GM12878 (cell line): ENCODE results near the gene SEMA4D. TPM values are rescaled to one million over a fixed set of nuclear protein-coding genes. Genes with fewer than 3 reads are reported as not detected.

ENCODE experiments used
- ATAC-seq: fragments of 200-7000 bp; cut with Tn5 transposase; 3 replicates; pipeline ENCODE4 v1.9.1; 2020; ENCODE audit warnings: mild to moderate bottlenecking, moderate library complexity
- BruUV-seq: library from RNA; stranded (reverse); fragments of 400-500 nt; replicated peaks from 2 replicates; lab custom pipeline; 2021; lab: Mats Ljungman, UMichigan
- CTCF ChIA-PET: fragments of 300-600 bp; sonication (Branson Sonifier 250); formaldehyde crosslinking; extraction: SDS; loops from one replicate; lab custom pipeline; 2021; ENCODE audit warnings: inconsistent platforms; lab: Yijun Ruan, JAX
- POLR2A ChIA-PET: fragments of 350-600 bp; formaldehyde crosslinking; extraction: SDS; loops from one replicate; lab custom pipeline; 2021; ENCODE audit warnings: inconsistent platforms; lab: Charles Lee
- RAD21 ChIA-PET: fragments of 300-600 bp; sonication (Branson Sonifier 250); formaldehyde crosslinking; loops from one replicate; lab custom pipeline; 2023; ENCODE audit warnings: antibody characterized with exemption; ENCODE audit not compliant: unreplicated experiment; lab: Charles Lee
- SMC1A ChIA-PET: fragments of 300-600 bp; sonication (Branson Sonifier 250); formaldehyde crosslinking; loops from one replicate; lab custom pipeline; 2023; ENCODE audit not compliant: unreplicated experiment, uncharacterized antibody; lab: Charles Lee
- DNase-seq: peaks from one replicate; pipeline ENCODE4 v3.0.0-alpha.2; 2011; ENCODE audit warnings: low read depth, low spot score
- FAIRE-seq: peaks from 3 replicates; lab custom pipeline; 2011; peaks lifted over from hg19 to GRCh38; lab: Jason Lieb, UNC
- H2AFZ ChIP-seq: 2 replicates; pipeline ENCODE4 v1.6.0; 2011; ENCODE audit warnings: low read depth, low read length, control low read depth; ENCODE audit not compliant: control insufficient read depth
- H3K27ac ChIP-seq: 2 replicates; pipeline ENCODE4 v1.5.1; 2011; ENCODE audit warnings: control low read depth; ENCODE audit not compliant: control insufficient read depth, insufficient read depth
- H3K27me3 ChIP-seq, 2 experiments: replicated peaks in 1 of 2; 2 replicates each; pipeline versions ENCODE4 v1.6.0 to v1.6.1; 2011; ENCODE audit warnings: low read length in 1 of 2; ENCODE audit not compliant: control insufficient read depth in 2 of 2, insufficient read depth in 2 of 2
- H3K36me3 ChIP-seq, 2 experiments: 2 replicates each; pipeline ENCODE4 v1.5.1; 2011; ENCODE audit warnings: low read length in 1 of 2; ENCODE audit not compliant: control insufficient read depth in 2 of 2, insufficient read depth in 2 of 2
- H3K4me1 ChIP-seq: 2 replicates; pipeline ENCODE4 v1.6.1; 2011; ENCODE audit warnings: mild to moderate bottlenecking, low read length, moderate library complexity, mixed read lengths; ENCODE audit not compliant: control insufficient read depth, insufficient read depth
- H3K4me2 ChIP-seq: 2 replicates; pipeline ENCODE4 v1.6.0; 2011; ENCODE audit warnings: control low read depth; ENCODE audit not compliant: control insufficient read depth, insufficient read depth
- H3K4me3 ChIP-seq: fragments of 200-600 bp; sonication (generic); 2 replicates; pipeline ENCODE4 v1.5.1; 2016
- H3K79me2 ChIP-seq: 2 replicates; pipeline ENCODE4 v1.6.0; 2011; ENCODE audit warnings: low read length; ENCODE audit not compliant: control insufficient read depth, insufficient read depth
- H3K9ac ChIP-seq: 2 replicates; pipeline ENCODE4 v1.8.0; 2011; ENCODE audit warnings: low read length, control low read depth, mixed read lengths; ENCODE audit not compliant: control insufficient read depth, insufficient read depth
- H3K9me3 ChIP-seq: replicated peaks from 3 replicates; pipeline ENCODE4 v1.5.1; 2011; ENCODE audit warnings: mild to moderate bottlenecking, low read length; ENCODE audit not compliant: control insufficient read depth, insufficient read depth
- H4K20me1 ChIP-seq: 2 replicates; pipeline ENCODE4 v1.6.0; 2011; ENCODE audit not compliant: control insufficient read depth, insufficient read depth
- CEBPZ ChIP-seq: fragments of 150-350 bp; IDR thresholded peaks from 2 replicates; pipeline ENCODE4 v1.6.1; 2016; ENCODE audit warnings: low read depth, low read length
- E2F4 ChIP-seq: IDR thresholded peaks from 2 replicates; pipeline ENCODE4 v1.6.1; 2012; ENCODE audit warnings: low read depth, low read length, improper control_type of control experiment
- MYB ChIP-seq: fragments of 150-350 bp; IDR thresholded peaks from 2 replicates; pipeline ENCODE4 v1.6.1; 2014; ENCODE audit warnings: mild to moderate bottlenecking, low read depth, low read length, borderline replicate concordance
- POU2F2 ChIP-seq: IDR thresholded peaks from 3 replicates; pipeline ENCODE4 v1.6.1; 2011; ENCODE audit warnings: low read depth, mild to moderate bottlenecking, low read length, borderline replicate concordance
- WGBS: methylation state at CpG from one replicate; pipeline ENCODE4 v1.1.6; 2016; ENCODE audit warnings: low lambda C conversion rate; ENCODE audit not compliant: insufficient replicate concordance, insufficient coverage; ENCODE audit errors: missing lambda C conversion rate; 5-methylcytosine and 5-hydroxymethylcytosine counted together
- in situ Hi-C: fragments of 300-500 bp; cut with MboI; formaldehyde crosslinking; loops from 9 replicates; pipeline ENCODE4 v1.14.3; 2018; ENCODE audit warnings: mixed read lengths
- intact Hi-C: fragments of 100-400 bp; cut with micrococcal nuclease; formaldehyde crosslinking; loops from one replicate; pipeline ENCODE4 v1.14.2; 2022; ENCODE audit not compliant: unreplicated experiment
- polyA plus RNA-seq, 11 experiments: library from polyadenylated mRNA; depleted of rRNA in 4 of 11; unstranded in 6 of 11; stranded (reverse) in 5 of 11; fragments of >200 nt; fragmentation: Nextera tagmentation in 4 of 11; fragmentation: Illumina TruSeq in 1 of 11; extraction: Ambion mirVana in 4 of 11; extraction: Trizol in 1 of 11; gene quantifications; 1 replicate in 1 of 11; 2 replicates in 10 of 11; pipeline versions ENCODE4 v1.2.1 to v1.2.3, GENCODE V29; 2011 to 2016; ENCODE audit warnings: inconsistent platforms in 2 of 11, missing spikeins in 2 of 11, low read depth in 1 of 11
- total RNA-seq, 4 experiments: library from RNA; depleted of rRNA in 3 of 4; stranded (reverse); fragments of >200 nt in 3 of 4; fragmentation: Illumina TruSeq in 1 of 4; extraction: Trizol in 1 of 4; gene quantifications; 2 replicates each; pipeline versions ENCODE4 v1.2.1 to v1.2.3, GENCODE V29; 2013 to 2021

The SEMA4D gene
- total and polyA plus RNA-seq, 10 of the 15 experiments (the other 5 are each of a cell fraction or from before 2014, with no cell fraction given) = 15.1 to 136 (median 39.6) TPM

DNA sequence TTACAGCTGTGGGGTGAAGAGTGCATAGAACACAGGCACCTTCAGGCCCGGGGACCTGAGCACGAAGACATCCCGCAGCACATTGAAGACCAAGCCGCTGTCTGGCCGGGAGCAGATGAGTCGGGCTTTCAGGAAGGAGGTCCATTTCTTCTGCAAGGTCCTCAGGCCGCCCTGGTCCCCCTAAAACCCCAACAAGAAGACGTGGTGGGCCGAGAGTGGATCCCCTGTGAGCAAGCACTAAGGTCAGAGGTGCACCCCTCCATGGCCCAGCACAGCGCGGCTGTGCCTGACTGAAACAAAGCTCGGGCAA lies 109.1 kb downstream of the SEMA4D start:
- peaks cover 62 to 78% of the 10 kb centered on the region in 2 experiments for H3K36me3 ChIP-seq
- no peak overlapping the region for H3K9ac ChIP-seq
- H3K79me2 ChIP-seq = no peaks in the 10 kb centered on the region
- 97% methylated on average over 12 of the region's 12 CpGs for WGBS
- no peak overlapping the region for H3K4me2 ChIP-seq
- no peak for ATAC-seq
- no peaks in the 10 kb centered on the region for H3K27me3 ChIP-seq
- no peak overlapping the region for H3K4me3 ChIP-seq
- DNase-seq = no peak
- H3K9me3 ChIP-seq = no peaks in the 10 kb centered on the region
- CTCF ChIA-PET = interaction anchor here (1.5 kb wide), 1 partner anchor 160 kb away, joined by 7 read pairs; no protein-coding TSS in a partner anchor
- H3K27ac ChIP-seq = no peak overlapping the region
- SMC1A ChIA-PET = no interaction called here
- no peaks in the 10 kb centered on the region for H3K4me1 ChIP-seq
- no peak overlapping the region for H2AFZ ChIP-seq
- TF ChIP-seq POU2F2 = no peak
- no peak for TF ChIP-seq MYB
- no peak for TF ChIP-seq CEBPZ
- no peak for TF ChIP-seq E2F4
- RAD21 ChIA-PET = no interaction called here
- H4K20me1 ChIP-seq = no peaks in the 10 kb centered on the region
- no TSS peak for BruUV-seq
- FAIRE-seq = no peak
- intact Hi-C loops (no loop called here), in situ Hi-C loops (no loop called here)
- POLR2A ChIA-PET = no interaction called here
